Uterus (tissue), 2 donors: ENCODE results near the gene TACR1.

Experiments used
- CTCF ChIP-seq, 4 experiments: fragments of 200-600 bp in 2 of 4; fragments of 450-650 bp in 2 of 4; sonication (generic) in 2 of 4; IDR thresholded peaks; one replicate each; pipeline ENCODE4 v1.5.1; 2016 to 2019; ENCODE audit warnings: antibody characterized with exemption in 4 of 4, mild to moderate bottlenecking in 2 of 4, moderate library complexity in 1 of 4
- POLR2A ChIP-seq, 2 donors: fragments of 450-650 bp; IDR thresholded peaks; one replicate each; pipeline ENCODE4 v1.6.1; 2016; ENCODE audit warnings: antibody characterized with exemption in 2 of 2, mild to moderate bottlenecking in 1 of 2, moderate library complexity in 1 of 2

GRCh38 chr2:75237296-75237695 lies 38.0 kb upstream of the TACR1 start:
- TF ChIP-seq POLR2A (IDR thresholded peaks at IDR 0.05) (no peak), CTCF (IDR thresholded peaks at IDR 0.05) (no peak)
